HCEC 1CT (cell line): ENCODE measurements around the gene TMEM41A.
A peak's percentile ranks its signal among the peaks of the same experiment; 100 is the strongest.

Experiments
- DNase-seq: peaks from one replicate; pipeline ENCODE4 v3.0.0-alpha.2; 2017

The TMEM41A gene

GRCh38 chr3:185498503-185499396 lies at the start of gene TMEM41A:
TMEM41A (minus strand) TSS chr3:185499035; CDS start chr3:185498961, 74 bp downstream.
- DNase-seq = peak; percentile 93

- no peak for DNase-seq
These were observed 41.9 kb upstream of the TMEM41A start for GRCh38 chr3:185540695-185541094.

GRCh38 chr3:185539934-185540333 lies 41.1 kb upstream of the TMEM41A start:
- no peak for DNase-seq

- DNase-seq = peak; percentile 91
These were observed 38.6 kb upstream of the TMEM41A start for GRCh38 chr3:185537369-185537970.

- DNase-seq = no peak
These were observed 35.7 kb upstream of the TMEM41A start for GRCh38 chr3:185534511-185534910.

- DNase-seq = no peak
These were observed 34.1 kb upstream of the TMEM41A start for GRCh38 chr3:185532901-185533300.

- DNase-seq = no peak
These were observed 32.0 kb upstream of the TMEM41A start for GRCh38 chr3:185530856-185531255.

- DNase-seq = no peak
These were observed 29.7 kb upstream of the TMEM41A start for GRCh38 chr3:185528532-185528931.

GRCh38 chr3:185527364-185527763 lies 28.5 kb upstream of the TMEM41A start:
- no peak for DNase-seq

- DNase-seq = no peak
These were observed 27.6 kb upstream of the TMEM41A start for GRCh38 chr3:185526349-185526951.

GRCh38 chr3:185521349-185522138 lies 22.7 kb upstream of the TMEM41A start:
- DNase-seq = no peak

GRCh38 chr3:185519021-185519420 lies 20.2 kb upstream of the TMEM41A start:
- no peak for DNase-seq

GRCh38 chr3:185517387-185518130 lies 18.7 kb upstream of the TMEM41A start:
- DNase-seq = no peak

- no peak for DNase-seq
These were observed 12.9 kb upstream of the TMEM41A start for GRCh38 chr3:185511711-185512110.

GRCh38 chr3:185508335-185508991 lies 9.6 kb upstream of the TMEM41A start:
- no peak for DNase-seq

GRCh38 chr3:185507883-185508282 lies 9.0 kb upstream of the TMEM41A start:
- no peak for DNase-seq

- no peak for DNase-seq
These were observed 5.8 kb upstream of the TMEM41A start for GRCh38 chr3:185504636-185505035.

GRCh38 chr3:185503521-185503920 lies 4.7 kb upstream of the TMEM41A start:
- DNase-seq = no peak

- no peak for DNase-seq
These were observed 4.2 kb upstream of the TMEM41A start for GRCh38 chr3:185502987-185503386.

- DNase-seq = no peak
These were observed 8.6 kb downstream of the TMEM41A start for GRCh38 chr3:185490241-185490640.

- DNase-seq = no peak
These were observed 9.4 kb downstream of the TMEM41A start for GRCh38 chr3:185489462-185489861.

- no peak for DNase-seq
These were observed 10.4 kb downstream of the TMEM41A start for GRCh38 chr3:185488465-185488864.
